HPDE6-E6E7 (cell line): ENCODE data around the gene EXOC3L2.

Source experiments
- DNase-seq: peaks from one replicate; pipeline ENCODE4 v3.0.0; 2011; ENCODE audit warnings: missing footprints; ENCODE audit errors: extremely low spot score

The EXOC3L2 gene

DNA sequence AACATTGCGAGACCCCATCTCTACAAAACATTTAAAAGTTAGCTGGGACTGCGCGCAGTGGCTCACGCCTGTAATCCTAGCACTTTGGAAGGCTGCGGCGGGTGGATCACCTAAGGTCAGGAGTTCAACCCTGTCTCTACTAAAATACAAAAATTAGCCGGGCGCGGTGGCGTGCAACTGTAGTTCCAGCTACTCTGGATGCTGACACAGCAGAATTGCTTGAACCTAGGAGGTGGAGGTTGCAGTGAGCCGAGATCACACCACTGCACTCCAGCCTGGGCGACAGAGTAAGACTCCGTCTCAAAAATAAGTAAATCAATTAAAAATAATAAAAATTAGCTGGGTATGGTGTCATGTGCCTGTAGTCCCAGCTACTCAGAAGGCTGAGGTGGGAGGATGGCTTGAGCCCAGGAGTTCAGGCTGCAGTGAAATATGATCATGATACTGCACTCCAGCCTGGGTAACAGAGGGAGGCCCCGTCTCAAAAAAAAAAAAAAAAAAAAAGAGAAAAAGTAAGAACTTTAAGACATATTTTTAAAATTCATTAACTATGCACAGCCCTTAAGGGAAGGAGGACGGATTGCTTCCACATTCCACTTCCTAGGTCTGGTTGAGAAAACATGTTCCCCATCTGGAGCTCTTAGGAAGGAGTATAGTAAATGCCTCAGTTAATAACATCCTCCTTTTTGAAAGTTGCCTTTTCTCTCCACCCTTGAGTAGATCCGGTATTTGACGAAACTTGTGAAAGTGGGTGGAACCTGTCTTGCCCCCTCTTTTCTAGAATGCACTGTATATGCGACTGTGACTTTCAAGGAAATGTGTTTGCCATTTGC, 26.1 kb downstream of the EXOC3L2 start:
- DNase-seq: no peak

DNA sequence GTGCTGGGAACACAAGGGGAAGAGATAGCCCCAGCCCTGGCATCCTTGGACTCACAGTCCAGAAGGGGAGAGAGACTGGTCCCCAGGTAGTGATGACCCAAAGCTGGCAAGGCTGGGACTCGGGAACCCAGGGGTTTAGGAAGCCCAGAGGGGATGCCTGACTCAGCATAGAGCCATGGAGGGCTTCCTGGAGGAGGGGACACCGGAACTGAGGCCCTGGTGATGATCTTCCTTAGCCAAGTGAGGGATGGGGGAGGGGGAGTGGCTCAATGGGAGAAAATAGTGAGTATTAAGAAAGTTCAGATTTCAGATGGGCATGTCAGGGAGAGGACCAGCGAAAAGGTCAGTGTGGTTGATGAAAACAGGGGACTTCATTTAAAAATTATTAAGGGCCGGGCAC, 26.8 kb downstream of the EXOC3L2 start:
- DNase-seq: no peak

DNA sequence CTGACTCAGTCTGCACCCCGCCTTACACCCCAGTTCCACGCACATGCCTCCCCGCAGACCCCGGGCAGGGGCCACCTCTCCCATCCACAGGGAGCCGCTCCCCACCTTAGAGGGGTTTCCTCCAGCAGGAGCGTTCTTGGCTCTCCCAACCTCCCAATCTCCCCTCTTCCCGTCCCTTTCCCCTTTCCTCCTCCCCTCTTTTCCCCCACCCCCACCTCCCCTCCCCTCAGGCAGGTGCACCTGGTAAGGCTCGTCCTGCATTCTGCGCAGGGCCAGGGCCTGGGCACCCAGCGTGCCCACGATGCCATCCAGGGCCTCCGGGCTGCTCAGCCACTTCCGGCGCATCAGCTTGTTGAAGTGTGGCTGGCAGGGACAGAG, 27.3 kb downstream of the EXOC3L2 start:
- no peak for DNase-seq

DNA sequence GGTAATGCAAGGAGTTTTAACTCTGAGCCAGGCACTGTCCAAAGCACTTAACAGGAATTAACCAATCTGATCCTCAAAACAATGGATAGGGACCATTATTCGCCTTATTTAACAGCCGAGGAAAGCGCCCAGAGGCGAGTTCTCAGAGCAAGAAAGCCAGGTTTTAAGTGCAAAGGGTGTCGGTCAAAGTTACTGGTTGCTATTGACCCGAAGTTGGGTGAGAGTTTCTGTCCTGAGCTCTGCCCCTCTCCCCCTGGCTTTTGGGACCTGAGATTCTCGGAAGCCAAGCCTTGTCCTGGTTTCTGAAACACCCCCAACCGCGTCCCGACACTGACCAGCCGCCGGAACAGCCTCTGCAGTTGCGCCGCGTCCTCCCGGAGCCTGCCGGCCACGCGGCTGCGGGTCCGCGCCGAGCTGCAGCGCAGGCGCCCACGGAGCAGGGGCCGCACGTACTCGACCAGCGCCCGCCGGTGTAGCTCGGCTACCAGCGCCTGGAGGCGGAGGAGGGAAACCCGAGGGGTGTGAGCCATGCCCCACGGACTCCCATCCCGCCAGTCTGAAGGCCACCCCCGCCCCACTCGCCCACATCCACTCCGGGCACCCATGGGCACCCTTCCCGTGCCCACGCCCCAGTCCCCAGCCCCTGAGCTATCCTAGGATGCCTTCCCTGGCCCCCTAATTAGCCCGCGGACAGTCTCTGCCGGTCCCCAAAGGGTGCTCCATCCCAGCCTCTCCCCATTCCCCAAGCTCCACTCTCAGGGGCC, 27.8 kb downstream of the EXOC3L2 start:
- no peak for DNase-seq

DNA sequence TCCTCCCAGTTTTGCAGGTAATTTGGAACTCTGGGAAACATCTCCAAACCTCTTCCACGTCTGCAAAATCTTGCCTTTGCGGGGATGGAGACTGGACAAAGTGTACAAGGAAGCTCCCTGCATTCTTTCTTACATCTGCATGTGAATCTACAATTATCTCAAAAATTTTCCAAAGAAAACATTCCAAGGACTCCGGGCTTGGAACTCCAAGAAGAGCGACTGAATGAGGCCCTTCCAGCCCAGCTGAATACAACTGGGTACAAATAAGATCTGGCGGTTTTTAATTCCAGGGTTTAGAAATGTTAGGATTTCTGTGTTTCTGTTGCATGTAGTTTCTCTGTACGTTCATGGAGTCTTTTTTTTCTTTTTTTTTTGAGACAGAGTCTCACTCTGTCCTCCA, 28.5 kb downstream of the EXOC3L2 start:
- no peak for DNase-seq

DNA sequence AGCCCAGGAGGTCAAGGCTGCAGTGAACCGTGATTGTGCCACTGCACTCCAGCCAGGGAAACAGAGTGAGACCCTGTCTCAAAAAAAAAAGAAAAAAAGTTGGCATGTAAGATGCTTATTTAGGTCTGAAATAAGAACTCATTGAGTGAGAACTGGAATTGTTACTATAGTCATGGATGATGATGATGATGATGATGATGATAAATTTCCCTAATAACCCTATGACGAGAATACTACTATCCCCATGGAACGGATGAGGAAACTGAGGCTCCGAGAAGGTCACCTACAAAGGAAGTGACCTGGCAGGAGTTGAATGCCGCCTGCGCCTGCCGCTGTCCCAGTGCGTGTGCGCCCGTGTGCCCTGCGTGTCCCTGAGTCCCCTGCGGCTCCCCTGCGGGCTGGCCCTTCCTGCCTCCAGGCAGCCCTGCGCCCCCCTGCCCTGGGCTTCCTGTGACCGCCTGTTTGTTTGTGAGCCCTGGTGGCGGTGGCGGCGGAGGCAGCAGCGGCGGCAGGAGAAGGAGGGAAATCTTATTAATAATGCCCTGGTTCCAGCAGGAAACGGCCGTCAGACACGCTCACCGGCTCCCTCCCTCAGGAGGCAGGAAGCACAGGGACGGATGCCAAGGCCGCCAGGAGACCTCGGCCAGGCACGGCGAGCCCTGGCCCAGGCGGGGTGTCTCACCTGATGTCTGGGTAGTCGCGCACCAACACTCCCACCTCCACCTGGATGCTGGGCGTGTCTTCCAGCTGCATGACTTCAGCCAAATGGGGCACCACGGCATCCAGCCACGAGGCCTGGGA, 29.6 kb downstream of the EXOC3L2 start:
- DNase-seq: peak; percentile 20

DNA sequence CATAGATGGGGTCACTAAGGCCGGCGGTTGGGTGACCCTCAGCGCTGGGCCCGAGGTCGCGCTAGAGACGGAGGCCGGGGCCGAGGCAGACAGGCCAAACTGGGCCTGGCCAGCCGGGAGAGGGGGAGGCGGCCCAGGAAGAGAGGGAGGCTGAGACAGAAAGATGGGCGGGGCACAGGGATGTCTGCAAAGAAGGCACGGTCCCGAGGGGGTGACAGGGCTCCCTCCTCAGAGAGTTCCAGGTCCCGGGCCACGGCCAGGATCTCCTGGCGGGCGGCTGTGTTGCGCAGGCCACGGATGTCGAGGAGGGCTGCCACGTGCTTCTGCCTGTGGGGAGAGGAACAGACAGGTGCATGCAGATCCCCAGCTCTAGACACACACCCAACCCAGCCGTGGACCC, 32.2 kb downstream of the EXOC3L2 start:
- DNase-seq: no peak

DNA sequence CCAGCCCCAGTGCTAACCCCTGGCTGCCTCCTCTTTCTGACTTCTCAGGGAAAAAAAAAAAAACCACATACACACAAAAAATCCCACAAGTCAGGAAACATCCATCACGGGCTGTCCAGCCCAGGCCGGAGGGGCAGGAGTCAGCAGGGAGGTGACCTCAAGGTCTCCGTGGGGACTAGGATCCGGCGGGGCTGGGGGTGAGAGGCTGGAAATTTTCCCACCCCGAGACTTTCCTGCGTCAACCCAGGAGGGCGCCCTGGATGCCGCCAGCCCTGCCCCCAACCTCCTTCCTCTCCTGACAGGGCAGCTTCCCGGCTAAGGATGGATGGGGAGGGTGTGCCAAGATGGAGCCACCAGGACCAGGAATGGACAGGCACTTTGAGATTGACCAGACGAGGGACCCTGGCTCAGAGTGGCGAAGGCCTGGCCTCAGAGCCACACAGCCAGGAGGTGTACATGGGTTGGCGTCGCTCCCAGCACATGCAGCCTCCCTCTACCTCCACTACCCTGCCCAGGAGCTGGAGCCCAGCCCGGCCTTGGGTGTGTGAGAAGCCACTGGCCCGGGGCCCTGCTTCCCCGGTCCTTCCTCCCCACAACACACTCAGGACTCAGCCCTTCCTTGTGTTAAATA, 33.3 kb downstream of the EXOC3L2 start:
- DNase-seq: no peak

DNA sequence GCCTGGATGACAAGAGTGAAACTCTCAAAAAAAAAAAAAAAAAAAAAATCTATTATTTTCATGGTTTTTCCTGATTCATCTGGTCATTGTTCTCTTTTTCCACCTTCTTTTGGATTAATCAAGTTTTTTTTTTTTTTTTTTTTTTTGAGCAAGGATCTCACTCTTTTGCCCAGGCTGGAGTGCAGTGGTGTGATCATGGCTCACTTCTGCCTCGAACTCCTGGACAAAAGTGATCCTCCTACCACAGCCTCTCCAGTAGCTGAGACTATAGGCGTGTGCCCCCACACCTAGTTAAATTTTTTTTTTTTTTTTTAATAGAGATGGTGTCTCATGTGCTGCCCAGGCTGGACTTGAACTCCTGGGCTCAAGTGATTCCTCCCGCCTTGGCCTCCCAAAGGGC, 38.9 kb downstream of the EXOC3L2 start:
- no peak for DNase-seq

DNA sequence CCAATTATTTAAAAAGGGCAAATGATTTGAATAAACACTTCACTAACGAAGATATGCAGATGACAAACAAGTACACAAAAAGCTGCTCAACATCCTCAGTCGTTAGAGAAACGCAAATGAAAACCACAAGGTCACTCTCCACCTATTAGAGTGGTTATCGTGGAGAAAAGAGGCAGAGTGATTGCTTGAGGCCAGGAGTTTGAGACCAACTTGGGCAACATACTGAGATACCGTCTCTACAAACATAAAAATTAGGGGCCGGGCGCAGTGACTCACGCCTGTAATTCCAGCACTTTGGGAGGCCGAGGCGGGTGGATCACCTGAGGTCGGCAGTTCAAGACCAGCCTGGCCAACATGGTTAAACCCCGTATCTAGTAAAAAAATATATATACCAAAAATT, 39.4 kb downstream of the EXOC3L2 start:
- no peak for DNase-seq

DNA sequence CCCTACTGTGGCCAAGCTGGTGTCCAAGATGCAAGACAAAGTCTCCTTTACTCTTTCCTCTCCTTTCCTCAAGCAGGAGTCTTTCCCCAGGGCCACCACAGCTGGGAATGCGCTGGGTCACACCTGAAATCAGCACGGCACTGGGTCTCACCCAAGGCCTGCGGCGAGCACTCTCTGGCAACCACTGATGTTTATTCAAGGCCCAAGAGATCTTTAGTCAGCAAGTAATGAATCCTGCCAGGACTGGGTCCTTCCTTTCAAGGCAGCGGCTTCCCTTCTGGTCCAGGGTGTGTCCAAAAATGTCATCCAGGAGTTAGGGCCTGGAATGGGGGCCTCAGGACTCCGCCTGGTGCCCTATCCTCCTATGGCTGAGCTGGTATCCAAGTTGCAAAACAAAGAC, 42.6 kb downstream of the EXOC3L2 start:
- DNase-seq: no peak

DNA sequence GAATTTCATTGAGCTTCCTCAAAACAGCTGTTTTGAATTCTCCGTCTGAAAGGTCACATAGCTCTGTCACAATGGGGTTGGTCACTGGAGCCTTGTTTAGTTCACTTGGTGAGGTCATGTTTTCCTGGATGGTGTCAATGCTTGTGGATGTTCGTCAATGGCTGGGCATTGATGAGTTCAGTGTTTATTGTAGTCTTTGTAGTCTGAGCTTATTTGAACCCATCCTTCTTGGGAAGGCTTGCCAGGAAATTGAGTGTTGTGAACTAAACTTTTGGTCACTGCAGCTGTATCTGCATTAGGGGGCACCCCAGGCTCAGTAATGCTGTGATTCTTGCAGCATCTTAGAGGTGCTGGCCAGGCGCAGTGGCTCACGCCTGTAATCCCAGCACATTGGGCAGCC, 44.6 kb downstream of the EXOC3L2 start:
- DNase-seq: no peak

DNA sequence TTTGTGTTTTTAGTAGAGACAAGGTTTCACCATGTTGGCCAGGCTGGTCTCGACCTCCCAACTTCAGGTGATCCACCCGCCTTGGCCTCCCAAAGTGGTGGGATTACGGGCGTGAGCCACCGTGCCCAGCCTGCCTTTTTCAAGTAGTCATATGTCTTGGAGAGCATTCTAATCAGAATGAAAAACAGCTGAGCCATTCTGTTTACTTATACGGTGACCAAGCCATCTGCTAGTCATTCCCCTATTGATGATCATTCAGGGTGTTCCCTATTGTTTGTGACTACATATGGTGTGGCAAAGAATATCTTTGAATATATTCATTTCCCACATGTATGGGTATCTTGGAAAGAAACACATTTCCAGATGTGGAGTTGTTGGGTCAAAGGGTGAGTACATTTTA, 49.4 kb downstream of the EXOC3L2 start:
- no peak for DNase-seq

DNA sequence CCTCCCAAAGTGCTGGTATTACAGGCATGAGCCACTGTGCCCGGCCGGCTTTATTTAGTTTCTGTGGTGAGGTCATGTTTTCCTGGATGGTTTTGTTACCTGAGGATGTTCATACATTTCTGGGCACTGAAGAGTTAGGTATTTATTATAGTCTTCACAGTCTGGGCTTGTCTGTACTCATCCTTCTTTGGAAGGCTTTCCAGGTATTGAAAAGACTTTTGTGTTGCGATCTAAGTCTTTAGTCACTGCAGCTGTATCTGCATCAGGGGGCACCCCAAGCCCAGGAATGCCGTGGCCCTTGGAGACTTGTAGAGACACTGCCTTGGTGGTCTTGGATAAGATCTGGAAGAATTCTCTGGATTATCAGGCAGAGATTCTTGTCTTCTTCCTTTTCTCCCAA, 53.8 kb downstream of the EXOC3L2 start:
- no peak for DNase-seq

DNA sequence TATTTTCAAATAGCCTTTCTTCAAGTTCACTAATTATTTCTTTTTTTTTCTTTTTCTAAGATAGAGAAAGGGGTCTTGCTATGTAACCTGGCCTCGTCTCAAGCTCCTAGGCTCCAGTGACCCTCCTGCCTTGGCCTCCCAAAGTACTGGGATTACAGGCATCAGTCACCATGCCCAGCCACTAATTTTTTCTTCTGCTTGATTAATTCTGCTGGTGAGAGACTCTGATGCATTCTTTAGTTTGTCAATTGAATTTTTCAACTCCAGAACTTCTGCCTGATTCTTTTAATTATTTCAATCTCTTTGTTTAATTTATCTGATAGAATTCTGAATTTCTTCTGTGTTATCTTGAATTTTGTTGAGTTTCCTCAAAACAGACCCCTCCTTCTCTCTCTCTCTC, 55.2 kb downstream of the EXOC3L2 start:
- no peak for DNase-seq

DNA sequence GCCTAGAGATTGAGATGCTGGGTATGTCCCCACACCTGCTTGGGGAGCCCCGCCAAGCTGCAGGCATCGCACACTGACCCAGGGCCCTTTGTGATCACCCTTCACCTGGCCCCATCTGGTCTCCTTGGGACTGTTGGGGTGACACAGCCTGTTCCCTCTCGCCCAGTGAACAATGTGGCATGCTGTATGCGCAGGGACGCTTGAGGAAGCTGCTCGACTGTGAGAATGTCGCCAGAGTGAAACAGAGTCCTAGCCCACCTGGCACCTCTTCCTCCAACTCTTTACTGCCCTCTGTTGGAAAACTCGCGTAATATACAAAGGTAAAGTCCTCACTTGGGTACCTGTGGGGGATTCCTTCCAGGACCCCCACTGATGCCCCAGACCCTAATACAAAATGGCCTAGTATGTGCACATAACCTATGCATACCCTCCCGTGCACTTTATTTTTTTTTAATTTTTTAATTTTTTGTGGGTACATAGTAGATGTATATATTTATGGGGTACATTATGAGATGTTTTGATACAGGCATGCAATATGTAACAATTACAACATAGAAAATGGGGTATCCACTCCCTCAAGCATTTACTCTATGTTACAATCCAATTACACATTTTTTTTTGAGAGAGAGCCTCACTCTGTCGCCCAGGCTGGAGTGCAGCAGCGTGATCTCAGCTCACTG, 57.6 kb downstream of the EXOC3L2 start:
- no peak for DNase-seq

DNA sequence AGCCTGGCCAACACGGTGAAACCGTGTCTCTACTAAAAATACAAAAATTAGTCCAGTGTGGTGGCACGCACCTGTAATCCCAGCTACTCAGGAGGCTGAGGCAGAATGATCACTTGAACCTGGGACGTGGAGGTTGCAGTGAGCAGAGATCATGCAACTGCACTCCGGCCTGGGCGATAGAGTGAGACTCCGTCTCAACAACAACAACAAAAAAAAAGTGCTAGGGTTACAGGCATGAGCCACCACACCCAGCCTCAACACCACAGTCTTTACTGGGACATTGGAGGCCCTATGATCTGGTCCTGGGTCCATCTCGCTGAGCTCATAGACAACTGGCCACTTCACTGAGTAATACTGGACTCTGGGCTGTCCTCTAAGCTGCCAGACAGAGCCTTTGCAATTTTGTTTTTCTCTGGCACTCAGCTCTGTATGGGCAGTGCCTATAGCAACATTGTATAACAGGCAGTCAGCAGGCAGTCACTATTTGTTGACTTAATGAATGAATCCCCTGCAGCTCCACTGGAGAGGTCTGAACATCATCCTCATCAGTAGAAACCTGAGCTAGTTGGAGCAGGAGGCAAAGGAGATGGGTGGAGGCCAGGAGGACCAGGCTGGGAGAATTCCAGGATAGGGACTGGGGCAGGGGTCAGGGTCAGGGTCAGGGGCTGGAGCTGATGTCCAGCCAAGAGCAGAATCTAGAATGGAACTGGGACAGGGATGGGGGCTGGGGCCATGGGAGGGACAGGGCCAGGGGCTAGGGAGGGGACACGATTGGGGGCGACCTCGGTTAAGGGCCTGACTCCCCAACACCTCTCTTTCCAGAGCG, 58.5 kb downstream of the EXOC3L2 start:
- no peak for DNase-seq

DNA sequence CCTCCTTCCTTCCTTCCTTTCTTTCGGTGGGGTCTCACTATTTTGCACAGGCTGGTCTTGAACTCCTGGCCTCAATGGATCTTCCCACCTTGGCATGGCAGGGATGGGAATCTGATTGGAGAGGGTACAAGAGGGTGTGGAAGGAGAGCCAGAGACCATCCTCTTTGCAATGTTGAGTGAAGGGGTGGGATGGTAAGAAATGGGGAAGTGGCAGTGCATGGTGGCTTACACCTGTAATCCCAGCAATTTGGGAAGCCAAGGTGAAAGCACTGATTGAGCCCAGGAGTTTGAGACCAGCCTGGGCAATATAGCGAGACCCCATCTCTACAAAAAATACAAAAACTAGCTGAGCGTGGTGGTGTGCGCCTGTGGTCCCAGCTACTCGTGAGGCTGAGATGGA, 61.1 kb downstream of the EXOC3L2 start:
- DNase-seq: no peak

DNA sequence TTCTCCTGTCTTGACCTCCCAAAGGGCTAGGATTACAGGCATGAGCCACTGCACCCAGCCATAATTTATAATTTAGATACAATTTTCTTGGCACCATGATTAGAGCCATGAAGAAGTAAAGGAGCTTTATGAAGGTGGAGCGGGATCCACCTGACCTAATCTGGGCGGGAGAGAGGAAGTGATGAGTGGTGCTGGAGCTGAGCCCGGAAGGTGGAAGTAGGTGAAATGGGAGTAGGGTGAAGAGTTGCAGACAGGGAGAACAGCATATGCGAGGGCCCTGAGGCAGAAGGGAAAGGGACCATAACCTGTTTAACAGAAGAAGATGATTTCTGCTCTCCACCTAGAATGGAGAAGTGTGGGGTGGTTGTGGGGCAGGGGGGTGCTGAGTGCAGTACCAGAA, 62.4 kb downstream of the EXOC3L2 start:
- no peak for DNase-seq

DNA sequence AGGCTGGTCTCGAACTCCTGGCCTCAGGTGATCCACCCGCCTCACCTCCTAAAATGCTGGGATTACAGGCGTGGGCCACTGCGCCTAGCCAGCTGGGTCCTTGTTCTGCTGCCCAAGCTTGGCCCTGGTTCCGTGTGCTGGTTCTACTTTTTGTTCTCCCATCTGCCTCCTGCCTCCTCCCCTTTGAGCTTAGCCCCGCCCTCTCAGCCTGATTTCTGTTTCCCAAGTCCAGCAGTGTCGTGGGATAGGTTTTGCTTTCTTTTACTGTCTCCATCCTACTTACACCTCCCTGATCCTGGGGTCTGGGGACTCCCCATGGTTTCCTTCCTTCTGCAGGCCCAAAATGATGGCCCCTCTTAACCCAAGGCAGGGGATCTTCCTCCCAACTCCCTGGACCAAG, 64.3 kb downstream of the EXOC3L2 start:
- no peak for DNase-seq
